ENCODE measurements around the gene CASP8. TPM values are rescaled to one million over a fixed set of nuclear protein-coding genes. Genes with fewer than 3 reads are reported as not detected.

The CASP8 gene
- 2.1 and 3.1 TPM in 2 replicates for total RNA-seq (ENCODE audit: low replicate concordance)

DNA sequence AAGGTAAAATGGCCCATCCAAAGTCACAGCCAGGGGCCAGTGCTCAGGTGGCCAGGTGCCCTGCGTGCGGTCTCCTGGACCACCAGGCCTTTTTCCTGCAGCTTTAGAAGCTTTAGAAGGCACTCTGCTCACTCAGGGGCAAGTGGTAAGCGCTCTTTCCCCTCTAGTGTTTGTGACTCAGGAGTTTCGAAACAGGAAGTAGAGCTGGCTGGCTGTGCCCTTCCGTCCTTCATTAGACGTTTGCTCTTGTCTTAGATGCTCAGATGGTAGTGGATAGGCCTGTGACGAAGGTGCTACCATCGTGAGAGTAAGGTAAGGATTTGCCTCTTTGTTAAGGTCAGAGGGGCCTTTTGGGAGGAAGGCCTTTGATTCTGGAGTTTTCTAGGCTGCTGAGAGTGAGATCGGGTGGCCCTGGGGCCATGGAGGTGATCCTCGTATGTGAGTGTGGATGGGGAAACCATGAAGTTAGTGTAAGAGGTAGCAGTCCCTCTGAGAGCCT lies at the start of gene CASP8:
CASP8 (plus strand) TSS at position 235 of the 499 bp plus-strand sequence. CDS start 5,951 bp downstream, outside the sequence.
- Histone ChIP-seq H3K9me3 (ENCODE audit: low read depth) (no peaks in the 10 kb centered on the region), H2AFZ (replicated peaks) (peak within 1 kb of the TSS; percentile 53), H3K9ac (no peak within 1 kb of the TSS), H3K27me3 (no peaks in the 10 kb centered on the region), H3K4me2 (no peak within 1 kb of the TSS), H3K4me3 (no peak within 1 kb of the TSS), H3K79me2 (ENCODE audit: low read depth) (no peaks in the 10 kb centered on the region), H3F3A (ENCODE audit: low read depth) (no peaks in the 10 kb centered on the region), H3K27ac (no peak within 1 kb of the TSS), H3K36me3 (no peaks in the 10 kb centered on the region), H3K4me1 (peaks cover 11% of the 10 kb centered on the region), H4K20me1 (ENCODE audit: low read depth) (no peaks in the 10 kb centered on the region)
- H3K27me3 Mint-ChIP-seq (ENCODE audit: insufficient read depth, low read depth): peaks cover 2% of the 10 kb centered on the region
- TF ChIP-seq, protein P1, sequence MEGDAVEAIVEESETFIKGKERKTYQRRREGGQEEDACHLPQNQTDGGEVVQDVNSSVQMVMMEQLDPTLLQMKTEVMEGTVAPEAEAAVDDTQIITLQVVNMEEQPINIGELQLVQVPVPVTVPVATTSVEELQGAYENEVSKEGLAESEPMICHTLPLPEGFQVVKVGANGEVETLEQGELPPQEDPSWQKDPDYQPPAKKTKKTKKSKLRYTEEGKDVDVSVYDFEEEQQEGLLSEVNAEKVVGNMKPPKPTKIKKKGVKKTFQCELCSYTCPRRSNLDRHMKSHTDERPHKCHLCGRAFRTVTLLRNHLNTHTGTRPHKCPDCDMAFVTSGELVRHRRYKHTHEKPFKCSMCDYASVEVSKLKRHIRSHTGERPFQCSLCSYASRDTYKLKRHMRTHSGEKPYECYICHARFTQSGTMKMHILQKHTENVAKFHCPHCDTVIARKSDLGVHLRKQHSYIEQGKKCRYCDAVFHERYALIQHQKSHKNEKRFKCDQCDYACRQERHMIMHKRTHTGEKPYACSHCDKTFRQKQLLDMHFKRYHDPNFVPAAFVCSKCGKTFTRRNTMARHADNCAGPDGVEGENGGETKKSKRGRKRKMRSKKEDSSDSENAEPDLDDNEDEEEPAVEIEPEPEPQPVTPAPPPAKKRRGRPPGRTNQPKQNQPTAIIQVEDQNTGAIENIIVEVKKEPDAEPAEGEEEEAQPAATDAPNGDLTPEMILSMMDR (IDR thresholded peaks at IDR 0.05): no peak
- TF ChIP-seq EZH2phosphoT487 (IDR thresholded peaks at IDR 0.05) (no peak), EZH2 (IDR thresholded peaks at IDR 0.05) (no peak)
- H3K27ac Mint-ChIP-seq: peak within 1 kb of the TSS; percentile 35
- no peak within 1 kb of the TSS for H3K4me3 Mint-ChIP-seq
- no peaks in the 10 kb centered on the region for H3K36me3 Mint-ChIP-seq
- H3K9me3 Mint-ChIP-seq: no peaks in the 10 kb centered on the region
- no peak for DNase-seq (ENCODE audit: low spot score)
- H3K4me1 Mint-ChIP-seq: peaks cover 26% of the 10 kb centered on the region

DNA sequence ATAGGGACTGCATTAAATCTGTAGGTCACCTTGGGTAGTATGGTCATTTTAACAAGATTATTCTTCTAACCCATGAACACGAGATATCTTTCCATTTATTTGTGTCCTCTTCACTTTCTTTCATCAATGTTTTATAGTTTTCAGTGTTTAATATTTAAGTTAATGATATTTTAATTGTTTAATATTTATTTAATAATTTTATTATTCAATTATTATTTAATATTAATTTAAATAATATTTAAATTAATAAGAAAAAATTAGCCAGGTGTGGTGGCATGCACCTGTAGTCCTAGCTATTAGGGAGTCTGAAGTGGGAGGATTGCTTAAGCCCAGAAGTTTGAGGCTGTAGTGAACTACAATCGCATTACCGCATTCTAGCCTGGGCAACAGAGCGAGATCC lies 44.4 kb upstream of the CASP8 start:
- Histone ChIP-seq H3K4me2 (no peak overlapping the region), H3K4me3 (no peak overlapping the region), H3K27me3 (no peaks in the 10 kb centered on the region), H2AFZ (replicated peaks) (no peak overlapping the region), H3K9me3 (ENCODE audit: low read depth) (no peaks in the 10 kb centered on the region), H3K4me1 (peaks cover 12% of the 10 kb centered on the region), H3K36me3 (no peaks in the 10 kb centered on the region), H3K79me2 (ENCODE audit: low read depth) (no peaks in the 10 kb centered on the region), H3K27ac (no peak overlapping the region), H3F3A (ENCODE audit: low read depth) (no peaks in the 10 kb centered on the region), H4K20me1 (ENCODE audit: low read depth) (no peaks in the 10 kb centered on the region), H3K9ac (no peak overlapping the region)
- Mint-ChIP-seq H3K4me1 (peaks cover 11% of the 10 kb centered on the region), H3K27ac (no peak overlapping the region), H3K36me3 (no peaks in the 10 kb centered on the region), H3K9me3 (no peaks in the 10 kb centered on the region), H3K4me3 (no peak overlapping the region), H3K27me3 (ENCODE audit: insufficient read depth, low read depth) (no peaks in the 10 kb centered on the region)
- TF ChIP-seq EZH2 (IDR thresholded peaks at IDR 0.05) (no peak), EZH2phosphoT487 (IDR thresholded peaks at IDR 0.05) (no peak)
- TF ChIP-seq, protein P1 (IDR thresholded peaks at IDR 0.05): no peak
- DNase-seq (ENCODE audit: low spot score): no peak

DNA sequence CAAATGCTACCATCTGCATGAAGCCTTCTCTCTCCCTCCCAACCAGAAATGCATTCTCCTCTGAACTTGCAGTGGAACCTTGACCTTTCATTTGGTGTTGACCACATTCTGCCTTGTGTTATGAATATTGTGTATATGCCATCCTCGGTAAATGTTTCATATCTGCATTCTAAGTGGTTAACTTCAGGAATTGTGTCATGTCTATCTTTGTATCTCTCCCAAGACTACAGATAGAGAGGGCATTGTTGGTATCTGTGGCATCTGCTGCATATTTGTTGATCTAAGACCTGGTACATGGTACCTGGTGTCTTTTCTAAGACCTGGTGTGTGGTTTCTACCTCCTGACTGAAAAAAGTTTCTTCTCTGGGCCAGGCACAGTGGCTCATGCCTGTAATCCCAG lies 43.4 kb upstream of the CASP8 start:
- no peaks in the 10 kb centered on the region for H3K27me3 Mint-ChIP-seq (ENCODE audit: insufficient read depth, low read depth)
- no peak for DNase-seq (ENCODE audit: low spot score)
- Histone ChIP-seq H3K36me3 (no peaks in the 10 kb centered on the region), H4K20me1 (ENCODE audit: low read depth) (no peaks in the 10 kb centered on the region), H3K4me2 (no peak overlapping the region), H3K4me1 (peaks cover 12% of the 10 kb centered on the region), H3K4me3 (no peak overlapping the region), H3K27me3 (no peaks in the 10 kb centered on the region), H2AFZ (replicated peaks) (no peak overlapping the region), H3K9me3 (ENCODE audit: low read depth) (no peaks in the 10 kb centered on the region), H3K27ac (no peak overlapping the region), H3K79me2 (ENCODE audit: low read depth) (no peaks in the 10 kb centered on the region), H3F3A (ENCODE audit: low read depth) (no peaks in the 10 kb centered on the region), H3K9ac (no peak overlapping the region)
- no peaks in the 10 kb centered on the region for H3K36me3 Mint-ChIP-seq
- no peak overlapping the region for H3K4me3 Mint-ChIP-seq
- no peak overlapping the region for H3K27ac Mint-ChIP-seq
- H3K4me1 Mint-ChIP-seq: peaks cover 11% of the 10 kb centered on the region
- TF ChIP-seq EZH2phosphoT487 (IDR thresholded peaks at IDR 0.05) (no peak), EZH2 (IDR thresholded peaks at IDR 0.05) (no peak)
- TF ChIP-seq, protein P1 (IDR thresholded peaks at IDR 0.05): no peak
- no peaks in the 10 kb centered on the region for H3K9me3 Mint-ChIP-seq
